Mammary epithelial cell (primary cell): Measurements from ENCODE around the gene MAPK10.

Source experiments
- EZH2 ChIP-seq: IDR thresholded peaks from 2 replicates; pipeline ENCODE4 v1.6.1; 2012; ENCODE audit warnings: low read length, inconsistent platforms, borderline replicate concordance
- TF ChIP-seq, protein P1 (sequence below), 2 donors: IDR thresholded peaks in 1 of 2; conservative IDR thresholded peaks in 1 of 2; 2 replicates each; pipeline ENCODE4 v1.5.1; 2011 to 2012; ENCODE audit warnings: inconsistent platforms in 2 of 2, low read length in 2 of 2, mild to moderate bottlenecking in 2 of 2, control low read depth in 1 of 2, low read depth in 1 of 2; ENCODE audit not compliant: insufficient read depth in 1 of 2; ENCODE audit errors: extremely low read depth in 1 of 2

DNA sequence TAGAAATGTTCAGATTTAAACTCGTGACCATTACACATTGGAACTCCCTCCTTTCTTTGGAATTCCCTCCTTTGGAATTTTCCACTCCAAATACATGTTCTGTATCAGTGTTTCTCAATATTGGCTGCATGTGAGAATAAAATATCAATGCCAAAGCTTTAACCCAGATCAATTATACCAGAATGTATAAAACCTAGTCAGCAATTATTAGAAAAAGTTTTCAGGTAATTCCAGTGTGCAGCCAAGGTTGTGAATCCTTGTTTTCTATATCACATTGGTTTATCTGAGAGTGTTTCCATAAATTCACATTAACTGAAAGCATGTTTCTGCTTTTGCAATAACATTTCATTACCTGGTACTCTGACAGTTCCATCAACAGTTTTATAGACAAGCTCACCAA lies 394.3 kb downstream of the MAPK10 start:
- no peak for TF ChIP-seq EZH2
- TF ChIP-seq, protein P1, sequence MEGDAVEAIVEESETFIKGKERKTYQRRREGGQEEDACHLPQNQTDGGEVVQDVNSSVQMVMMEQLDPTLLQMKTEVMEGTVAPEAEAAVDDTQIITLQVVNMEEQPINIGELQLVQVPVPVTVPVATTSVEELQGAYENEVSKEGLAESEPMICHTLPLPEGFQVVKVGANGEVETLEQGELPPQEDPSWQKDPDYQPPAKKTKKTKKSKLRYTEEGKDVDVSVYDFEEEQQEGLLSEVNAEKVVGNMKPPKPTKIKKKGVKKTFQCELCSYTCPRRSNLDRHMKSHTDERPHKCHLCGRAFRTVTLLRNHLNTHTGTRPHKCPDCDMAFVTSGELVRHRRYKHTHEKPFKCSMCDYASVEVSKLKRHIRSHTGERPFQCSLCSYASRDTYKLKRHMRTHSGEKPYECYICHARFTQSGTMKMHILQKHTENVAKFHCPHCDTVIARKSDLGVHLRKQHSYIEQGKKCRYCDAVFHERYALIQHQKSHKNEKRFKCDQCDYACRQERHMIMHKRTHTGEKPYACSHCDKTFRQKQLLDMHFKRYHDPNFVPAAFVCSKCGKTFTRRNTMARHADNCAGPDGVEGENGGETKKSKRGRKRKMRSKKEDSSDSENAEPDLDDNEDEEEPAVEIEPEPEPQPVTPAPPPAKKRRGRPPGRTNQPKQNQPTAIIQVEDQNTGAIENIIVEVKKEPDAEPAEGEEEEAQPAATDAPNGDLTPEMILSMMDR (conservative IDR thresholded peaks at IDR 0.05 in 1 of 2, IDR thresholded peaks at IDR 0.05 in 1 of 2; ENCODE audit: extremely low read depth in 1 of 2, insufficient read depth in 1 of 2, low read depth in 1 of 2, low read length in 2 of 2) = no peak
